Measurements from ENCODE around the gene CXCL13.

GRCh38 chr4:77635246-77635645 is 29.6 kb downstream of the CXCL13 start:
- no peak for TF ChIP-seq CTCF (conservative IDR thresholded peaks at IDR 0.05; ENCODE audit: low read length)
- TF ChIP-seq EZH2phosphoT487 (IDR thresholded peaks at IDR 0.05; ENCODE audit: borderline replicate concordance) = no peak

Measured in Loucy (cell line).